Uterus (tissue), 4 donors: ENCODE measurements around the gene AP4E1. TPM values are rescaled to one million over a fixed set of nuclear protein-coding genes. Genes with fewer than 3 reads are reported as not detected.
"Not testable (repeated sequence)": the region's sequence is repeated elsewhere in the genome, so short reads cannot be mapped to it uniquely, and the experiment has no call there.

ENCODE experiments used
- DNase-seq, 2 donors: peaks; one replicate each; pipeline ENCODE4 v3.0.0-alpha.2; 2019 to 2020
- H3K27ac ChIP-seq, 2 donors: fragments of 200-600 bp; sonication (generic); 1 replicate in 1 of 2; 2 replicates in 1 of 2; pipeline ENCODE4 v1.5.1; 2016 to 2018
- H3K27me3 ChIP-seq, 2 donors: fragments of 200-600 bp; sonication (generic); one replicate each; pipeline ENCODE4 v1.5.1; 2018 to 2019; ENCODE audit warnings: control low read depth in 1 of 2
- H3K36me3 ChIP-seq, 2 donors: fragments of 200-600 bp; sonication (generic); one replicate each; pipeline ENCODE4 v1.5.1; 2019; ENCODE audit warnings: control low read depth in 1 of 2
- H3K4me1 ChIP-seq, 2 donors: fragments of 200-600 bp; sonication (generic); one replicate each; pipeline ENCODE4 v1.5.1; 2018 to 2019; ENCODE audit warnings: control low read depth in 1 of 2
- H3K4me3 ChIP-seq, 2 donors: fragments of 200-600 bp; sonication (generic); 1 replicate in 1 of 2; 2 replicates in 1 of 2; pipeline ENCODE4 v1.5.1; 2018 to 2019; ENCODE audit warnings: mild to moderate bottlenecking in 1 of 2
- H3K9me3 ChIP-seq, 2 donors: fragments of 200-600 bp; sonication (generic); one replicate each; pipeline ENCODE4 v1.5.1; 2019; ENCODE audit warnings: control low read depth in 1 of 2
- POLR2A ChIP-seq, 2 donors: fragments of 450-650 bp; IDR thresholded peaks; one replicate each; pipeline ENCODE4 v1.6.1; 2016; ENCODE audit warnings: antibody characterized with exemption in 2 of 2, mild to moderate bottlenecking in 1 of 2, moderate library complexity in 1 of 2
- intact Hi-C: fragments of 100-400 bp; cut with DNase I; formaldehyde crosslinking; loops from one replicate; pipeline ENCODE4 v1.15.1; 2023; ENCODE audit warnings: low total_unique reads
- total RNA-seq, 4 donors: library from RNA; depleted of rRNA in 3 of 4; stranded (reverse); fragments of >200 nt in 3 of 4; gene quantifications; one replicate each; pipeline versions ENCODE4 v1.1.0 to v1.2.4, GENCODE V29; 2014 to 2023
- TF ChIP-seq, protein P1 (sequence below), 4 experiments: fragments of 200-600 bp in 2 of 4; fragments of 450-650 bp in 2 of 4; sonication (generic) in 2 of 4; IDR thresholded peaks; one replicate each; pipeline ENCODE4 v1.5.1; 2016 to 2019; ENCODE audit warnings: antibody characterized with exemption in 4 of 4, mild to moderate bottlenecking in 2 of 4, moderate library complexity in 1 of 4
- donor health status: DM: yes; HTN: yes; CAD: no.

AP4E1 gene
- total RNA-seq, 4 donors from 2014 or later: 4.1 to 20.5 (median 12.3) TPM

DNA sequence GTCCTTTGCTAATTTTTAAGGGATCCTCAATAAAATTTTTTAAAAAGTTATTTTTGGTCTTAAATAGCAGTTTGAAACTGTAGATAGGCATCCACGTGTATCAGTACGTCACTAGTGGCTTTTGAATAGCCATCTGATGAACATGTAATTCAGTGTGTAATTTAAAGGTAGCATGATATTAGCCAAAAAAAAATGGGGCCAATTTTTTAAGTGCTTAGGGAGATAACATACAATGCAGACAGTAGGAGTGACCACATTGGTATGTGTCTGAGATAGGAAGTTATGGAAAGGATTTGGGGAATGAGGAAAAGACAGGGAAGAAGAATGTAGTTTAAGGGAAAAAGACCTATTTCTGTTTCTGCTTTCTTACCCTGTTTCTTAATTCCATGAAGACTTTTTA, 2.5 kb downstream of the AP4E1 start:
- peak overlapping the region; percentile 35 to 43 for H3K27ac ChIP-seq
- no peak for DNase-seq
- intact Hi-C loops: no loop called here
- no peaks in the 10 kb centered on the region for H3K9me3 ChIP-seq
- H3K4me3 ChIP-seq: no peak overlapping the region
- H3K4me1 ChIP-seq: peaks cover 0 to 10% of the 10 kb centered on the region in 2 donors
- TF ChIP-seq POLR2A (IDR thresholded peaks at IDR 0.05): no peak
- TF ChIP-seq, protein P1, sequence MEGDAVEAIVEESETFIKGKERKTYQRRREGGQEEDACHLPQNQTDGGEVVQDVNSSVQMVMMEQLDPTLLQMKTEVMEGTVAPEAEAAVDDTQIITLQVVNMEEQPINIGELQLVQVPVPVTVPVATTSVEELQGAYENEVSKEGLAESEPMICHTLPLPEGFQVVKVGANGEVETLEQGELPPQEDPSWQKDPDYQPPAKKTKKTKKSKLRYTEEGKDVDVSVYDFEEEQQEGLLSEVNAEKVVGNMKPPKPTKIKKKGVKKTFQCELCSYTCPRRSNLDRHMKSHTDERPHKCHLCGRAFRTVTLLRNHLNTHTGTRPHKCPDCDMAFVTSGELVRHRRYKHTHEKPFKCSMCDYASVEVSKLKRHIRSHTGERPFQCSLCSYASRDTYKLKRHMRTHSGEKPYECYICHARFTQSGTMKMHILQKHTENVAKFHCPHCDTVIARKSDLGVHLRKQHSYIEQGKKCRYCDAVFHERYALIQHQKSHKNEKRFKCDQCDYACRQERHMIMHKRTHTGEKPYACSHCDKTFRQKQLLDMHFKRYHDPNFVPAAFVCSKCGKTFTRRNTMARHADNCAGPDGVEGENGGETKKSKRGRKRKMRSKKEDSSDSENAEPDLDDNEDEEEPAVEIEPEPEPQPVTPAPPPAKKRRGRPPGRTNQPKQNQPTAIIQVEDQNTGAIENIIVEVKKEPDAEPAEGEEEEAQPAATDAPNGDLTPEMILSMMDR (IDR thresholded peaks at IDR 0.05): no peak
- H3K27me3 ChIP-seq: no peaks in the 10 kb centered on the region
- H3K36me3 ChIP-seq: no peaks in the 10 kb centered on the region

DNA sequence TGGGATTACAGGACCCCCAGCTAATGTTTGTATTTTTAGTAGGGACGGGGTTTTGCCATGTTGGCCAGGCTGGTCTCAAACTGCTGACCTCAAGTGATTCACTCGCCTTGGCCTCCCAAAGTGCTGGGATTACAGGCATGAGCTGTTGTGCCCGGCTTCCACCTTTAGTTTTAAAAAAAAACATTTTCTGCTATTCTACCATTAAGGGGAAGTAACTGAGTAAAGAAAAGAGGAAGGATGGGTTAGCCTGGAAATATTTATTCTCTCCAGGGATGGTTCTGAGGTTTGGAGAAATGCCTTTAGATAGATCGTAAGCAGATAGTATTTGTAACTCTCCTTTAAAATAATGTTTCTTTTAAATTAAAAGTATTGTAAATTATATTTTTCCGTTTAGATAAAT, 3.1 kb downstream of the AP4E1 start:
- intact Hi-C loops: no loop called here

DNA sequence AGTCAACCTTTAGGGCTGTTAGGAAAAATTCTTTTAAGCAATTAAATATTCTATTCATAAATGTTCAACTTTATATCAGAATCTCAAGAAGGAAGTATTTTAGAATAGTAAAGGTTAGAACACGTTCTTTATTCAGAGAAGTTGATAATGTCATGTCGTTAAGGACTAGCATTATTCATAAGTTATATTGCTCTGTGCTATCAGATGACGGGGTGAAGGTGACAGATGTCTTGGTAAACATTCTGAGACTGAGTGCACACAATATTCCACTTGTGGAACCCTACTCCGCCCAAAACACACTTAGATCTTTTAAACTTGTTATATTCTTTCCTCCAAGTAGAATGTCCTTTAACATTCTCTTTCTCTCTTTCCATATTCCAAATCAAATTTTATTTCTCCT, 7.9 kb downstream of the AP4E1 start:
- intact Hi-C loops: no loop called here

More for the DNA sequence above, 3.1 kb downstream of the AP4E1 start:
- Histone ChIP-seq H3K27me3 (no peaks in the 10 kb centered on the region), H3K4me3 (no peak overlapping the region), H3K27ac (no peak overlapping the region), H3K9me3 (no peaks in the 10 kb centered on the region), H3K36me3 (no peaks in the 10 kb centered on the region), H3K4me1 (peaks cover 0 to 10% of the 10 kb centered on the region in 2 donors)
- TF ChIP-seq POLR2A (IDR thresholded peaks at IDR 0.05): no peak
- TF ChIP-seq, protein P1 (IDR thresholded peaks at IDR 0.05): no peak
- DNase-seq: no peak

DNA sequence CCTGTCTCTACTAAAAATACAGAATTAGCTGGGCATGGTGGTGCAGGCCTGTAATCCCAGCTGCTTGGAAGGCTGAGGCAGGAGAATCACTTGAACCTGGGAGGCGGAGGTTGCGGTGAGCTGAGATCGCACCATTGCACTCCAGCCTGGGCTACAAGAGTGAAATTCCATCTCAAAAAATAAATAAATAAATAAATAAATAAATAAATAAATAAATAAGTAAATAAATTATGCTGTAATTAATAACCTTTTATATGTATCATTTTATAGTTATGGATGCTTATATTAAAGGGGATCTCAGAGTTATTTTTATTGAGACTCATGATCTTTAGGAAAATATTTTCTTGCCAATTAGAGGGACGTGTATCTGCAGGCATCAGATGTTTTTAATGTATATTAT, 10.9 kb downstream of the AP4E1 start:
- H3K9me3 ChIP-seq, H3K4me3 ChIP-seq, H3K36me3 ChIP-seq, H3K27me3 ChIP-seq, H3K4me1 ChIP-seq, H3K27ac ChIP-seq, intact Hi-C loops, DNase-seq: not testable (repeated sequence)

More for the DNA sequence above, 7.9 kb downstream of the AP4E1 start:
- TF ChIP-seq, protein P1 (IDR thresholded peaks at IDR 0.05): no peak
- no peak for DNase-seq
- no peaks in the 10 kb centered on the region for H3K4me1 ChIP-seq
- H3K36me3 ChIP-seq: no peaks in the 10 kb centered on the region
- no peaks in the 10 kb centered on the region for H3K27me3 ChIP-seq
- H3K4me3 ChIP-seq: no peak overlapping the region
- H3K9me3 ChIP-seq: no peaks in the 10 kb centered on the region
- H3K27ac ChIP-seq: no peak overlapping the region

DNA sequence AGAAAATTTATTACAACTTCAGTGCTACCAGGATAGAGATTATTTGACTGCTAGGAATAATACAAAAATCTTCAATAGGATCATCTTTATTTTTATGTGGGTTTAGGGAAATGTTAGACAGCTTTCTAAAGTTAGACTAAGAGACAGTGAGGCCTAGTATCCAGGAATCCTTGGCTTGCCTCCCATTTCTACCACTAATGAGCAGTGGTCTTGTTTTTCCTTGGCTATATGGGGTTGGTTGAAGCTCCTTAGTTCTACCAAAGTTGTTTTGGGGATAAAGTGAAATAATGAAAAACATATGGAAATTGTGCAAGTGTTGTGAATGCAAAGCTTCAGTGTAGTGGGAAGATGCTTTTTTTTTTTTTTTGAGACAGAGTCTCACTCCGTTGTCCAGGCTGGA, 16.8 kb downstream of the AP4E1 start:
- H3K36me3 ChIP-seq: no peaks in the 10 kb centered on the region
- no peak for DNase-seq

More for the DNA sequence above, 16.8 kb downstream of the AP4E1 start:
- H3K4me3 ChIP-seq: no peak overlapping the region
- H3K27me3 ChIP-seq: no peaks in the 10 kb centered on the region
- no peak overlapping the region for H3K27ac ChIP-seq
- no peaks in the 10 kb centered on the region for H3K9me3 ChIP-seq
- intact Hi-C loops: no loop called here
- TF ChIP-seq POLR2A (IDR thresholded peaks at IDR 0.05): no peak
- TF ChIP-seq, protein P1 (IDR thresholded peaks at IDR 0.05): no peak
- no peaks in the 10 kb centered on the region for H3K4me1 ChIP-seq
